T-cell (primary cell): ENCODE results near the gene RPL13A. TPM values are rescaled to one million over a fixed set of nuclear protein-coding genes. Genes with fewer than 3 reads are reported as not detected.
"Not testable (repeated sequence)": the region's sequence is repeated elsewhere in the genome, so short reads cannot be mapped to it uniquely, and the experiment has no call there.

Experiments used
- ATAC-seq, 4 experiments: fragments of 200-7000 bp in 3 of 4; fragments of 150-1000 bp in 1 of 4; cut with Tn5 transposase; replicated peaks in 1 of 4; 1 replicate in 3 of 4; 2 replicates in 1 of 4; pipeline ENCODE4 v1.10.0; 2021; ENCODE audit warnings: moderate library complexity in 3 of 4, mild to moderate bottlenecking in 2 of 4, moderate number of reproducible peaks in 1 of 4
- CTCF ChIA-PET, 2 donors: fragments of 300-600 bp; sonication (Branson Sonifier 250); formaldehyde crosslinking; loops; one replicate each; lab custom pipeline; 2022; ENCODE audit warnings: antibody characterized with exemption in 2 of 2; lab: Charles Lee
- POLR2A ChIA-PET, 2 donors: fragments of 300-600 bp; sonication (Branson Sonifier 250); formaldehyde crosslinking; loops; one replicate each; lab custom pipeline; 2022; ENCODE audit warnings: antibody characterized with exemption in 2 of 2; lab: Charles Lee
- DNase-seq, 35 experiments: peaks; one replicate each; pipeline versions ENCODE4 v3.0.0 to v3.0.0-alpha.2; 2013 to 2023
- H3K27ac ChIP-seq: one replicate; pipeline ENCODE4 v1.5.1; 2013; ENCODE audit warnings: low read length
- H3K27me3 ChIP-seq, 2 experiments: replicated peaks in 1 of 2; 1 replicate in 1 of 2; 2 replicates in 1 of 2; pipeline versions ENCODE4 v1.6.1 to v1.7.0; 2013; ENCODE audit warnings: low read length in 1 of 2, mixed read lengths in 1 of 2; ENCODE audit not compliant: control insufficient read depth in 2 of 2, insufficient read depth in 2 of 2; ENCODE audit errors: extremely low read depth in 1 of 2
- H3K36me3 ChIP-seq, 2 donors: 1 replicate in 1 of 2; 2 replicates in 1 of 2; pipeline versions ENCODE4 v1.6.1 to v1.7.0; 2013; ENCODE audit warnings: low read length in 1 of 2; ENCODE audit not compliant: control insufficient read depth in 2 of 2, insufficient read depth in 1 of 2; ENCODE audit errors: extremely low read depth in 1 of 2
- H3K4me1 ChIP-seq, 2 experiments: 1 replicate in 1 of 2; 2 replicates in 1 of 2; pipeline versions ENCODE4 v1.6.1 to v1.7.0; 2013; ENCODE audit warnings: low read length in 2 of 2, mixed read lengths in 1 of 2; ENCODE audit not compliant: insufficient read depth in 2 of 2, control insufficient read depth in 1 of 2; ENCODE audit errors: extremely low read depth in 1 of 2
- H3K4me3 ChIP-seq, 2 donors: 1 replicate in 1 of 2; 2 replicates in 1 of 2; pipeline versions ENCODE4 v1.5.1 to v1.7.0; 2013; ENCODE audit warnings: mild to moderate bottlenecking in 2 of 2, low read length in 1 of 2, moderate library complexity in 1 of 2; ENCODE audit not compliant: control insufficient read depth in 1 of 2; ENCODE audit errors: extremely low read depth in 1 of 2
- H3K9me3 ChIP-seq: 2 replicates; pipeline ENCODE4 v1.7.0; 2013
- H3K27ac Mint-ChIP-seq, 2 donors: one replicate each; pipeline ENCODE4 v1.8.0; 2020 to 2021; ENCODE audit warnings: mild to moderate bottlenecking in 2 of 2, mixed read lengths in 2 of 2
- H3K27me3 Mint-ChIP-seq, 2 donors: one replicate each; pipeline ENCODE4 v1.8.0; 2021 to 2022; ENCODE audit warnings: mixed read lengths in 2 of 2
- H3K36me3 Mint-ChIP-seq: one replicate; pipeline ENCODE4 v1.8.0; 2021; ENCODE audit warnings: mixed read lengths
- H3K4me1 Mint-ChIP-seq, 3 donors: one replicate each; pipeline ENCODE4 v1.8.0; 2020 to 2022; ENCODE audit warnings: mixed read lengths in 3 of 3, mild to moderate bottlenecking in 1 of 3
- H3K4me3 Mint-ChIP-seq, 3 donors: one replicate each; pipeline ENCODE4 v1.8.0; 2020 to 2022; ENCODE audit warnings: mild to moderate bottlenecking in 3 of 3, mixed read lengths in 3 of 3, moderate library complexity in 3 of 3
- H3K9me3 Mint-ChIP-seq, 3 donors: one replicate each; pipeline ENCODE4 v1.8.0; 2020 to 2022; ENCODE audit warnings: mixed read lengths in 3 of 3
- WGBS: methylation state at CpG from one replicate; pipeline ENCODE4 v1.1.5; 2013; ENCODE audit warnings: missing lambda C conversion rate; ENCODE audit not compliant: insufficient coverage; 5-methylcytosine and 5-hydroxymethylcytosine counted together
- total RNA-seq, 35 experiments: library from RNA in 6 of 35; stranded (reverse) in 6 of 35; fragments of 120-200 nt in 1 of 35; gene quantifications; one replicate each; pipeline versions ENCODE4 v1.2.1 to v1.2.4 and lab custom pipeline; 2013 to 2026

RPL13A gene
- total RNA-seq, 5 donors from 2014 or later (not counting 1 experiment from before 2014, with no cell fraction given): 5,307 to 6,396 (median 5,878) TPM

DNA sequence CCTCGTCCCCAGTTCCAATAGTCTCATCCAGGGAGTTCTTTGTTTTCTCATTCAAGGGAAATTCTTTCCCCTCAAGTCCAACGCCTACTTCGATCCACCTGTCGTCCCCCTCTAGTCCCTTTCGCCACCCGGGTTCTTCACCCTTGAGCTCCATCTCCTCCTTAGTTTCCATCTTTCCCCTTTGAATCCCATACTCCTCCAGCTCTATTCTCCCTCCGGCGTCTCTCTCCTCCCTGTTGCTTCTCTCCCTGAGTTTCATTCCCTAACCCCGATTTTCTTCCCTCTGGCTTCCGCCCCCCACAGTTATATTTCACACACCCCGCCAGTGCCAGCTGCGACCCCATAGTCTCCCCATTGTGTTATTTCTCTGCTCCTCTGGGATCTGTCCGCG lies 45.5 kb upstream of the RPL13A start:
- peak overlapping the region in 1 of 2 donors; percentile 10 for H3K4me3 ChIP-seq
- peaks cover 27 to 49% (median 41%) of the 10 kb centered on the region in 3 donors for H3K4me1 Mint-ChIP-seq
- peak overlapping the region in 1 of 2 donors; percentile 41 for H3K27ac Mint-ChIP-seq
- H3K27me3 Mint-ChIP-seq: peaks cover 52 to 53% of the 10 kb centered on the region in 2 donors
- peaks cover 2 to 41% of the 10 kb centered on the region in 2 experiments for H3K4me1 ChIP-seq
- ChIA-PET CTCF (interaction anchor here in 1 of 2 donors (1.0 kb wide), 1 partner anchor 10 kb away, joined by 3 read pairs; no protein-coding TSS in a partner anchor), POLR2A (interaction anchor here in 1 of 2 donors (0.5 to 0.6 kb wide), 2 partner anchors 18 to 135 kb away, joined by 4 to 5 read pairs; no protein-coding TSS in a partner anchor)
- peak overlapping the region; percentile 76 to 83 (median 80) for H3K4me3 Mint-ChIP-seq
- H3K27me3 ChIP-seq: peaks cover 16 to 56% of the 10 kb centered on the region in 2 experiments
- ATAC-seq (no peak), DNase-seq (no peak)
- peaks cover 3% of the 10 kb centered on the region for H3K36me3 Mint-ChIP-seq
- no peaks in the 10 kb centered on the region for H3K9me3 Mint-ChIP-seq
- peaks cover 5 to 6% of the 10 kb centered on the region in 2 donors for H3K36me3 ChIP-seq
- WGBS: 30% methylated on average over 14 of the region's 14 CpGs
- no peaks in the 10 kb centered on the region for H3K9me3 ChIP-seq
- no peak overlapping the region for H3K27ac ChIP-seq

DNA sequence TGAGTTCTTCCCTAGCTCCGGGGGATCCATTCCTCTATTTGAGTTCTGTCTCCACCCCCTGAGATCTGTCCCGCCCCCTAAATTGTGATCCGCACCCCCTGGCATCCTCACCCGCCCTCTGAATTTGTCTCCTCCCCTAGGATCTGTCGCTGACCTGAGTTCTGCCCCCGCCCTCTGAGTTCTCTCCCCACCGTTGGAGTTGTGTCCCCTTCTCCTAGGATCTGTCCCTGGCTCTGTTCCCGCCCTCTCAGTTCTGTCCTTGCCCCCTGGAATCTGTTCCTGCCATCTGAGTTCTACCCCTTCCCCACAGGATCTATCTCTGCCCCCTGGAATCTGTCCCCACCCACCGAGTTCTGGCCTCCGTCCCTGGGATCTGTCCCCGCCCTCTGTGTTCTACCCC lies 45.1 kb upstream of the RPL13A start:
- peak overlapping the region in 1 of 2 donors; percentile 10 for H3K4me3 ChIP-seq
- no peaks in the 10 kb centered on the region for H3K9me3 ChIP-seq
- peaks cover 26 to 45% (median 40%) of the 10 kb centered on the region in 3 donors for H3K4me1 Mint-ChIP-seq
- no peak for ATAC-seq
- peak overlapping the region; percentile 76 to 83 (median 80) for H3K4me3 Mint-ChIP-seq
- ChIA-PET CTCF (interaction anchor here in 1 of 2 donors (0.5 to 1.0 kb wide), 4 partner anchors 10 to 682 kb away, joined by 3 to 8 read pairs (median 4); no protein-coding TSS in a partner anchor), POLR2A (interaction anchor here in 1 of 2 donors (0.5 to 0.6 kb wide), 2 partner anchors 18 to 135 kb away, joined by 4 to 5 read pairs; no protein-coding TSS in a partner anchor)
- no peaks in the 10 kb centered on the region for H3K9me3 Mint-ChIP-seq
- no peak overlapping the region for H3K27ac ChIP-seq
- H3K36me3 Mint-ChIP-seq: peaks cover 3% of the 10 kb centered on the region
- no peak for DNase-seq
- H3K27me3 ChIP-seq: peaks cover 16 to 52% of the 10 kb centered on the region in 2 experiments
- no peak overlapping the region for H3K27ac Mint-ChIP-seq
- 10% methylated on average over 6 of the region's 11 CpGs for WGBS
- H3K27me3 Mint-ChIP-seq: peaks cover 48 to 49% of the 10 kb centered on the region in 2 donors
- peaks cover 7 to 10% of the 10 kb centered on the region in 2 donors for H3K36me3 ChIP-seq
- H3K4me1 ChIP-seq: peaks cover 2 to 42% of the 10 kb centered on the region in 2 experiments

DNA sequence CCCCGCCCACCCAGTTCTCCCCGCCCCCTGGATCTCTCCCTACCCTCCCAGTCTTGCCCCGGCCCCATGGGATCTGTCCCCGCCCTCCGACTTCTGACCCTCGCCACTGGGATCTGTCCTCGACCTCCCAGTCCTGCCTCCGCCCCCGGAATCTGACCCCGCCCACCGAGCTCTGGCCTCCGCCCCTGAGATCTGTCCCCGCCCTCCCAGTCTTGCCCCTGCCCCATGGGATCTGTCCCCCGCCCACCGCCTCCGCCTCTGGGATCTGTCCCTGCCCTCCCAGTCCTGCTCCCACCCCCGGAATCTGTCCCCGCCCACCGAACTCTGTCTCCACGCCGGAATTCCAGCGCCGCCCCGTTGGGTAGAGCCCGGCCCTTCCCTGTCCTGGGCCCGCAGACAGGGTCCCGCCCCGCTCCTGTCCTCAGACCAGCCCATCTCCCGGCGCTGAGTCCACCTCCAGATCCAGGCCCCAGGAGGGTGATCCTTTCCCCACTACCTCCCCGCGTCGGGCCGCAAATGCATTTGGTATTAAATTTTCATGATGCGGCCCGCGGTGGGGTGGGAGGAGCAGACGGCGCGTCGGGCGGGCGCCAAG lies 44.5 kb upstream of the RPL13A start:
- Mint-ChIP-seq H3K27me3 (peaks cover 43 to 44% of the 10 kb centered on the region in 2 donors), H3K27ac (peak overlapping the region in 1 of 2 donors; percentile 88), H3K9me3 (no peaks in the 10 kb centered on the region), H3K4me1 (peaks cover 26 to 40% (median 38%) of the 10 kb centered on the region in 3 donors), H3K36me3 (peaks cover 3% of the 10 kb centered on the region), H3K4me3 (peak overlapping the region; percentile 76 to 83 (median 80))
- Histone ChIP-seq H3K27ac (no peak overlapping the region), H3K36me3 (peaks cover 7 to 15% of the 10 kb centered on the region in 2 donors), H3K4me3 (peak overlapping the region; percentile 52 to 58), H3K27me3 (peaks cover 16 to 47% of the 10 kb centered on the region in 2 experiments), H3K4me1 (peaks cover 2 to 47% of the 10 kb centered on the region in 2 experiments), H3K9me3 (no peaks in the 10 kb centered on the region)
- WGBS: 0% methylated on average over 30 of the region's 43 CpGs
- ChIA-PET POLR2A (no interaction called here), CTCF (interaction anchor here (0.5 to 1.0 kb wide), 5 partner anchors 51 to 682 kb away, joined by 3 to 8 read pairs (median 4); no protein-coding TSS in a partner anchor)
- DNase-seq (peak in 9 of 35 experiments; percentile 17 to 54 (median 32)), ATAC-seq (peak; percentile 21 to 34 (median 24))

DNA sequence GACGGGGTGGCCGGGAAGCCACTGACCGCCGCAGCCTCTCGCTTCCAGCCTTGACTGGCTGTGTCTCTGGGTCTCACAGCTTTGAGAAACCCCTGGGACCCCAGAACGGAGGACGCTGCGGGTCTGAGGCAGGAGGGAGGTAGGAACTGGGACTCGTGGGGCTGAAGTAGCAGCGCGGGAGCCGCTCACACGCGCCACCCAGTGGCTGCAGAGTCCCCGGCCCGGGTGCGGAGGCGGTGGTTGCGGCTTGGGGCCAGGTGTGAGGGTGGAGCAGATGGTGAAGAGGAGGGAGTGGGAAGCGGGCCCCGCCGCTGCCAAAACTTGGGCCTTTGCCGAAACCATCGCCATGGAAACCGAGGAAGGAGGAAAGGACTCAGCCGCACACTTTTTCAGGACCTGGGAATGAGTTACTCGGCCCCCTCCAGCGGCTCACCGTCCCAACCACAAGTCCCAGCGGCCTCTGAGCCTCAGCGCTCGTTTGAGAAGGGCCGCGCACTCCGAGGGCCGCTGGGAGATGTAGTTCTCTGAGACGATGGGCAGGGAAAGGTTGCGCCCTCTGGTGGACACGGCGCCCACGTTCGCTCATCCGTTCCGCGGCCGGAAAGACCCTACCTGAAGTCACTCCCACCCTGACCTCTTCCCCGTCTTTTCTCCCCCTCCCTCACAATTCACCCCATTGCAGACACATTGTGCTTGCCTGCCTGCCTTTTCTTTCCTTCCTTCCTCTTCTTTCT lies 43.9 kb upstream of the RPL13A start:
- ATAC-seq (peak; percentile 87 to 94 (median 90)), DNase-seq (peak; percentile 83 to 97 (median 91))
- peaks cover 10 to 21% of the 10 kb centered on the region in 2 donors for H3K36me3 ChIP-seq
- peaks cover 2 to 54% of the 10 kb centered on the region in 2 experiments for H3K4me1 ChIP-seq
- Mint-ChIP-seq H3K4me3 (peak overlapping the region; percentile 76 to 83 (median 80)), H3K9me3 (no peaks in the 10 kb centered on the region), H3K27me3 (peaks cover 36 to 37% of the 10 kb centered on the region in 2 donors), H3K36me3 (peaks cover 8% of the 10 kb centered on the region), H3K27ac (peak overlapping the region; percentile 66 to 88), H3K4me1 (peaks cover 31 to 42% (median 39%) of the 10 kb centered on the region in 3 donors)
- WGBS: under 1% methylated on average over 33 of the region's 47 CpGs
- ChIA-PET POLR2A (interaction anchor here in 1 of 2 donors (0.6 kb wide), 1 partner anchor 37 kb away, joined by 3 read pairs; no protein-coding TSS in a partner anchor), CTCF (interaction anchor here (0.5 to 1.0 kb wide), 8 partner anchors 32 to 683 kb away, joined by 3 to 8 read pairs (median 4); no protein-coding TSS in a partner anchor)
- peak overlapping the region; percentile 55 for H3K27ac ChIP-seq
- peaks cover 15 to 40% of the 10 kb centered on the region in 2 experiments for H3K27me3 ChIP-seq
- H3K9me3 ChIP-seq: no peaks in the 10 kb centered on the region
- H3K4me3 ChIP-seq: peak overlapping the region; percentile 52 to 58

DNA sequence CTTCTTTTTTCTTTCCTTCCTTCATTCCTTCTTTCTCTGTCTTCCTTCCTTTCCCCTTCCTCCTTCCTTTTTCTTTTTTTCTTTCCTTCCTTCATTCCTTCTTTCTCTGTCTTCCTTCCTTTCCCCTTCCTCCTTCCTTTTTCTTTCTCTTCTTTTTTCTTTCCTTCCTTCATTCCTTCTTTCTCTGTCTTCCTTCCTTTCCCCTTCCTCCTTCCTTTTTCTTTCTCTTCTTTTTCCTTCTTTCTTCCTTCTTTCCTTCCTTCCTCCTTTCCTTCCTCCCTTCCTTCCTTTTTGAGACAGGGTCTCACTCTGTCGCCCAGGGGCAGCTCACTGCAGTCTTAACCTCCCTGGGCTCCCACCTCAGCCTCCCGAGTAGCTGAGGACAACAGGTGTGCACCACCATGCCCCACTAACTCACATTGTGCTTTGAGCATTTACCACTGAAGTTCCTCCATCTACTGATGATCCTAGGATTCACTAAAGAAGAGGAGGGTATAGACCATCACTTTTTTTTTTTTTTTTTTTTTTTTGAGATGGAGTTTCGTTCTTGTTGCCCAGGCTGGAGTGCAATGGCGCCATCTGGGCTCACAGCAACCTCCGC lies 43.2 kb upstream of the RPL13A start:
- CTCF ChIA-PET: interaction anchor here (0.6 to 0.7 kb wide), 4 partner anchors 31 to 229 kb away, joined by 3 to 7 read pairs (median 4); no protein-coding TSS in a partner anchor
- Mint-ChIP-seq H3K36me3 (peaks cover 14% of the 10 kb centered on the region), H3K4me3 (peak overlapping the region; percentile 76 to 83 (median 80)), H3K27ac (peak overlapping the region; percentile 66 to 88), H3K27me3 (peaks cover 30 to 31% of the 10 kb centered on the region in 2 donors), H3K4me1 (peaks cover 35 to 44% (median 43%) of the 10 kb centered on the region in 3 donors)
- ATAC-seq, H3K4me3 ChIP-seq, H3K27ac ChIP-seq, H3K9me3 ChIP-seq, DNase-seq, H3K9me3 Mint-ChIP-seq: not testable (repeated sequence)
- Histone ChIP-seq H3K36me3 (peaks cover 10 to 28% of the 10 kb centered on the region in 2 donors), H3K27me3 (peaks cover 8 to 35% of the 10 kb centered on the region in 2 experiments), H3K4me1 (peaks cover 2 to 55% of the 10 kb centered on the region in 2 experiments)
- WGBS: no CpG with 5 or more reads among the region's 5 CpGs
- POLR2A ChIA-PET: interaction anchor here in 1 of 2 donors (0.6 kb wide), 1 partner anchor 36 kb away, joined by 3 read pairs; no protein-coding TSS in a partner anchor
